ENCODE results near the gene B4GALNT2.
A peak's percentile ranks its signal among the peaks of the same experiment; 100 is the strongest.
"Not testable (repeated sequence)": the region's sequence is repeated elsewhere in the genome, so short reads cannot be mapped to it uniquely, and the experiment has no call there.

B4GALNT2 gene

GRCh38 chr17:49146620-49147306 is 14.2 kb downstream of the B4GALNT2 start:
- Histone ChIP-seq H3K27ac (ENCODE audit: low read depth, low read length) (peak overlapping the region; percentile 70), H3K4me1 (ENCODE audit: control insufficient read depth, insufficient read depth, low read length, unreplicated experiment) (peaks cover 10% of the 10 kb centered on the region), H3K4me3 (ENCODE audit: low read depth, low read length) (no peak overlapping the region), H3K27me3 (ENCODE audit: insufficient read depth, low read length) (no peaks in the 10 kb centered on the region), H3K36me3 (ENCODE audit: insufficient read depth, low read length) (no peaks in the 10 kb centered on the region), H2AFZ (ENCODE audit: low read length, unreplicated experiment) (peak overlapping the region; percentile 55), H3K79me2 (ENCODE audit: control insufficient read depth, insufficient read depth, low read length, unreplicated experiment) (no peaks in the 10 kb centered on the region)

- no peak overlapping the region for H3K27ac ChIP-seq (ENCODE audit: low read depth, low read length)
- no peaks in the 10 kb centered on the region for H3K79me2 ChIP-seq (ENCODE audit: control insufficient read depth, insufficient read depth, low read length, unreplicated experiment)
- H3K4me1 ChIP-seq (ENCODE audit: control insufficient read depth, insufficient read depth, low read length, unreplicated experiment) = peaks cover 10% of the 10 kb centered on the region
- no peaks in the 10 kb centered on the region for H3K27me3 ChIP-seq (ENCODE audit: insufficient read depth, low read length)
- no peaks in the 10 kb centered on the region for H3K36me3 ChIP-seq (ENCODE audit: insufficient read depth, low read length)
- no peak overlapping the region for H2AFZ ChIP-seq (ENCODE audit: low read length, unreplicated experiment)
- H3K4me3 ChIP-seq (ENCODE audit: low read depth, low read length) = no peak overlapping the region
Measured at GRCh38 chr17:49148171-49148570, 15.6 kb downstream of the B4GALNT2 start.

DNA sequence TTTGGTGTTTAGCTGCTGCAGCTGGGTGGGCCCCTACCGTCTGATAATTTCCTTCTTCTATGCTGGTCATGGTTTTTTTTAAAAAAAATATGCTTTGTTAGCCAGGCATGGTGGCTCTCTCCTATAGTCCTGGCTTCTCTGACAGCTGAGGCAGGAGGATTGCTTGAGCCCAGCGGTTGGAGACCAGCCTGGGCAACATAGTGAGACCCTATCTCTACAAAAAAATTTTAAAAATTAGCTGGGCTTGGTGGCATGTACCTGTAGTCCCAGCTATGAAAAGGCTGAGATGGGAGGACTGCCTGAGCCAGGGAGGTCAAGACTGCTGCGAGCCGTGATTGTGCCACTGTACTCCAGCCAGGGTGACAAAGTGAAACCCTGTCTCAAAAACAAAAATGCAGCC is 19.4 kb downstream of the B4GALNT2 start:
- Histone ChIP-seq H2AFZ (ENCODE audit: low read length, unreplicated experiment) (no peak overlapping the region), H3K36me3 (ENCODE audit: insufficient read depth, low read length) (no peaks in the 10 kb centered on the region), H3K27me3 (ENCODE audit: insufficient read depth, low read length) (no peaks in the 10 kb centered on the region), H3K79me2 (ENCODE audit: control insufficient read depth, insufficient read depth, low read length, unreplicated experiment) (no peaks in the 10 kb centered on the region), H3K4me3 (ENCODE audit: low read depth, low read length) (no peak overlapping the region), H3K27ac (ENCODE audit: low read depth, low read length) (no peak overlapping the region), H3K4me1 (ENCODE audit: control insufficient read depth, insufficient read depth, low read length, unreplicated experiment) (peaks cover 4% of the 10 kb centered on the region)

DNA sequence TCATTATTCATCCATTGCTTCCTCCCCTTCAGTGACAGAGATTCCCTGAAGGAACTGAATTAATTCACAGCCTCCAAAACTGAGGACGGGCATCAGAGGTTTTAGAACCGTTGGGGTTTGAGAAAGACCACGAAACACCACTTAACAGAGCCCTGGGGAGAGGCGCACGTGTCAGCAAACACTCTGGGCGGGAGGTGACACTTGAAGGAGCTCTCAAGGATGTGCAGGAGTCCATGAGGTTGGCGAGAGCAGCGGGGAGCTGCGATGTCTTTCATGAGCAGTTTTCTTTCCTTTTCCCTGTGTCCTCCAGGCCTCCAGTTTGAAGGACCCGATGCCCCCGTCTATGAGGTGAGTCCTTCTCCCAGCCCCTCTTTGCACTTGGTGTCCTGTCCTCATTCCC is 23.7 kb downstream of the B4GALNT2 start:
- no peak overlapping the region for H3K4me3 ChIP-seq (ENCODE audit: low read depth, low read length)
- H2AFZ ChIP-seq (ENCODE audit: low read length, unreplicated experiment) = no peak overlapping the region
- peaks cover 7% of the 10 kb centered on the region for H3K4me1 ChIP-seq (ENCODE audit: control insufficient read depth, insufficient read depth, low read length, unreplicated experiment)
- H3K27ac ChIP-seq (ENCODE audit: low read depth, low read length) = no peak overlapping the region
- H3K27me3 ChIP-seq (ENCODE audit: insufficient read depth, low read length) = no peaks in the 10 kb centered on the region; the same call in 1 of the 2 replicates
- H3K36me3 ChIP-seq (ENCODE audit: insufficient read depth, low read length) = no peaks in the 10 kb centered on the region
- H3K79me2 ChIP-seq (ENCODE audit: control insufficient read depth, insufficient read depth, low read length, unreplicated experiment) = no peaks in the 10 kb centered on the region

DNA sequence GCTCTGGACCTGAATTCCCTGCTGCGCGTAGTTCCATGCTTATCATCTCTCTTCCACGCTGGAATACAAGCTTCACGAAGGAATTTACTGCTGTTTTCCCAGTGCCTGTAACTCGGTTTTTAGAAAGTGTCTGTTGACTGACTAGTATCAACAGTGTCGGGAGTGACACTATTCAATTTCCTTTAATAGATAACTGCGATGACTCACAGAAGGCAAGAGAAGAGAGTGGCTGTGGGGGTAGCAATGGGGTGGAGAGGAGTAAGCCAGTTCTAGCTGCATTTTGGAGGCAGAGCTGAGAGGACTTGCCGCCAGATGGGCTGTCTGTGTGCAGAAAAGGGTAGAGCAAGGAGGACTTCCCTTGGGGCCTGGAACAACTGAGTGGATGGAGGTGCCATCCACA is 25.2 kb downstream of the B4GALNT2 start:
- H3K4me1 ChIP-seq (ENCODE audit: control insufficient read depth, insufficient read depth, low read length, unreplicated experiment) = peaks cover 7% of the 10 kb centered on the region
- H2AFZ ChIP-seq (ENCODE audit: low read length, unreplicated experiment) = no peak overlapping the region
- H3K79me2 ChIP-seq (ENCODE audit: control insufficient read depth, insufficient read depth, low read length, unreplicated experiment) = no peaks in the 10 kb centered on the region
- H3K36me3 ChIP-seq (ENCODE audit: insufficient read depth, low read length) = no peaks in the 10 kb centered on the region
- no peak overlapping the region for H3K4me3 ChIP-seq (ENCODE audit: low read depth, low read length)
- H3K27ac ChIP-seq (ENCODE audit: low read depth, low read length) = no peak overlapping the region
- H3K27me3 ChIP-seq (ENCODE audit: insufficient read depth, low read length) = no peaks in the 10 kb centered on the region; the same call in 1 of the 2 replicates

DNA sequence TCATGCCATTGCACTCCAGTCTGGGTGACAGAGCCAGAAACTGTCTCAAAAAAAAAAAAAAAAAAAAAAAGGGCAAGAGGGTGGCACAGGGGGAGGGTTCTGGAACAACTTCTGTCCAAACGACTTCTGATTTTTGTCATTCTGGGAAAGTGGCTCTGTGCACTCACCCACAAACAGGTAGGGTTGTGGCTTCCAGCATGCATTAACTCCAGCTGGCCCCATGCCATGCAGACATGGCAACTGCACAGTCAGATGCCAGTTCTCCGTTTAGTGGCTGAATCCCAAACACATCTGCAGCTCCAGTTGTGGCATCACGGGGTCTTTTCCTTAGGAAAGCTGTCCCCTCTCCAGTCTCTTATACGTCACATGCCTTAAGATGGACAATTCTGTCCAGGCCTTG is 30.3 kb downstream of the B4GALNT2 start:
- H3K27ac ChIP-seq (ENCODE audit: low read depth, low read length) = no peak overlapping the region
- no peaks in the 10 kb centered on the region for H3K79me2 ChIP-seq (ENCODE audit: control insufficient read depth, insufficient read depth, low read length, unreplicated experiment)
- H3K36me3 ChIP-seq (ENCODE audit: insufficient read depth, low read length) = no peaks in the 10 kb centered on the region
- peaks cover 3% of the 10 kb centered on the region for H3K4me1 ChIP-seq (ENCODE audit: control insufficient read depth, insufficient read depth, low read length, unreplicated experiment)
- no peak overlapping the region for H3K4me3 ChIP-seq (ENCODE audit: low read depth, low read length)
- H3K27me3 ChIP-seq (ENCODE audit: insufficient read depth, low read length) = peaks cover 33% of the 10 kb centered on the region
- H2AFZ ChIP-seq (ENCODE audit: low read length, unreplicated experiment) = no peak overlapping the region

GRCh38 chr17:49165143-49165542 is 32.6 kb downstream of the B4GALNT2 start:
- no peaks in the 10 kb centered on the region for H3K36me3 ChIP-seq (ENCODE audit: insufficient read depth, low read length)
- H3K27me3 ChIP-seq (ENCODE audit: insufficient read depth, low read length) = peaks cover 56% of the 10 kb centered on the region
- no peak overlapping the region for H3K27ac ChIP-seq (ENCODE audit: low read depth, low read length)
- H3K4me1 ChIP-seq (ENCODE audit: control insufficient read depth, insufficient read depth, low read length, unreplicated experiment) = no peaks in the 10 kb centered on the region
- H3K79me2 ChIP-seq (ENCODE audit: control insufficient read depth, insufficient read depth, low read length, unreplicated experiment) = no peaks in the 10 kb centered on the region
- no peak overlapping the region for H2AFZ ChIP-seq (ENCODE audit: low read length, unreplicated experiment)
- H3K4me3 ChIP-seq (ENCODE audit: low read depth, low read length) = no peak overlapping the region

- no peak overlapping the region for H3K4me3 ChIP-seq (ENCODE audit: low read depth, low read length)
- H3K4me1 ChIP-seq (ENCODE audit: control insufficient read depth, insufficient read depth, low read length, unreplicated experiment) = no peaks in the 10 kb centered on the region
- H3K36me3 ChIP-seq (ENCODE audit: insufficient read depth, low read length) = no peaks in the 10 kb centered on the region
- H3K79me2 ChIP-seq (ENCODE audit: control insufficient read depth, insufficient read depth, low read length, unreplicated experiment) = no peaks in the 10 kb centered on the region
- peaks cover 87% of the 10 kb centered on the region for H3K27me3 ChIP-seq (ENCODE audit: insufficient read depth, low read length)
- H2AFZ ChIP-seq (ENCODE audit: low read length, unreplicated experiment) = no peak overlapping the region
- no peak overlapping the region for H3K27ac ChIP-seq (ENCODE audit: low read depth, low read length)
Measured at GRCh38 chr17:49168706-49169105, 36.1 kb downstream of the B4GALNT2 start.

DNA sequence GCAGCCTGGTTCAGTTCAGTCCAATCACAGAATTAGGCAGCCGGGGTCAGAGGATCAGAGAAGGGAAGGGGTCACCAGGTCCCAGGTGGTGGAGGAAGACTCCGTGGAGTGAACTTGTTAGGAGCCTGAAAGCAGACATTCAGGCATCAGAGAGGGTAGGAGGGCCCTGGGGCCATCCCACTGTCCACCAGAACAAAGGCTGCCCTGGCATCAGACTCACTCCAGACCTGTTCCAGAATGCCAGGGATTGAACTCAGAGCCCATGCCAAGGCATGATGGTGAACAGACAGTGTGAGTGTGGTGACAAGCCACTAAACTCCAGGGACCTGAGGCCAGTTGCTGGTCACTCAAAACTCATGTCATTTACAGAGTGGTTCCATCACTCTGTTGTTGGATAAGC is 37.6 kb downstream of the B4GALNT2 start:
- H3K27me3 ChIP-seq (ENCODE audit: insufficient read depth, low read length) = peaks cover 88% of the 10 kb centered on the region
- no peaks in the 10 kb centered on the region for H3K79me2 ChIP-seq (ENCODE audit: control insufficient read depth, insufficient read depth, low read length, unreplicated experiment)

GRCh38 chr17:49170711-49171110 is 38.1 kb downstream of the B4GALNT2 start:
- H2AFZ ChIP-seq (ENCODE audit: low read length, unreplicated experiment); H3K79me2 ChIP-seq (ENCODE audit: control insufficient read depth, insufficient read depth, low read length, unreplicated experiment); H3K4me1 ChIP-seq (ENCODE audit: control insufficient read depth, insufficient read depth, low read length, unreplicated experiment); H3K4me3 ChIP-seq (ENCODE audit: low read depth, low read length); H3K27ac ChIP-seq (ENCODE audit: low read depth, low read length); H3K36me3 ChIP-seq (ENCODE audit: insufficient read depth, low read length): not testable (repeated sequence)
- H3K27me3 ChIP-seq (ENCODE audit: insufficient read depth, low read length) = peaks cover 88% of the 10 kb centered on the region

More for the DNA sequence above, 37.6 kb downstream of the B4GALNT2 start:
- Histone ChIP-seq H3K36me3 (ENCODE audit: insufficient read depth, low read length) (no peaks in the 10 kb centered on the region), H2AFZ (ENCODE audit: low read length, unreplicated experiment) (no peak overlapping the region), H3K4me3 (ENCODE audit: low read depth, low read length) (no peak overlapping the region), H3K4me1 (ENCODE audit: control insufficient read depth, insufficient read depth, low read length, unreplicated experiment) (no peaks in the 10 kb centered on the region), H3K27ac (ENCODE audit: low read depth, low read length) (no peak overlapping the region)

DNA sequence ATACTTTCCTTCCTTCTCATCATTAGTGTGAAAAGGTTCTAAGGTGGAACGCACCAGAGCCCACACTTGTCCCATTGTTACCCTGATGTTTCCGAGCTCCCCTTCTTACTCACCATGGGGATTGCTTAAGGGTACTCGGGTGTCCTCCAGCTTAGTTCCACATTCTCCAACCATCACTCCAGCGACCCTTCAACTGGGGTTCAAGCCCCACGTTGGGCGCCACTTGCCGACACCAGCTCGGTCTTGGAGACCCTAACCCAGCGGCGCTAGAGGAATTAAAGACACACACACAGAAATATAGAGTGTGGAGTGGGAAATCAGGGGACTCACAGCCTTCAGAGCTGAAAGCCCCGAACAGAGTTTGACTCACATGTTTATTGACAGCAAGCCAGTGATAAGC is 43.4 kb downstream of the B4GALNT2 start:
- H3K4me3 ChIP-seq (ENCODE audit: low read depth, low read length); H3K36me3 ChIP-seq (ENCODE audit: insufficient read depth, low read length); H3K4me1 ChIP-seq (ENCODE audit: control insufficient read depth, insufficient read depth, low read length, unreplicated experiment); H3K79me2 ChIP-seq (ENCODE audit: control insufficient read depth, insufficient read depth, low read length, unreplicated experiment); H3K27ac ChIP-seq (ENCODE audit: low read depth, low read length); H2AFZ ChIP-seq (ENCODE audit: low read length, unreplicated experiment): not testable (repeated sequence)
- peaks cover 40% of the 10 kb centered on the region for H3K27me3 ChIP-seq (ENCODE audit: insufficient read depth, low read length)
